HG03460 (cell line): ENCODE measurements around the gene C4orf54.

Experiments
- ATAC-seq: cut with Tn5 transposase; IDR thresholded peaks from one replicate; pipeline ENCODE4 v1.9.1; 2021; ENCODE audit not compliant: unreplicated experiment

The C4orf54 gene

DNA sequence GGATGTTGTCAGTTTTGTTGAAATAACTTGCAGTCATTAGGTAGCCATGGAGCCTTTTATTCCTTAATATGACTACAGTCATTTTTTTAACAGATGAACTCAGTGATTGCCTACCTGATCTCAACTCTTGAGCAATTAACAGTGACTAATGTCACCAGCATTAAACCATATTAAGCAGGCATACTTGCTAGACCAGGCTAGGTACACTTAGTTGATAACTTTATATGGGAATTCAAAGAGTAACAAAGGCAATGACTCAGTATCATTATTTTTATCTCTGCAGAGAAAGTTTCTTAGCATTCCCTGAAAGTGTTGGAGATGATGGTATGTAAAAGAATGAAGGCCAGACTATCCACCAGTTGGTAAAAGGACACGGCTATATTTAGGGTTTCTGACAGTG, at the start of gene C4orf54:
C4orf54 (minus strand) TSS at position 31 of the 400 bp plus-strand sequence. CDS start 3,180 bp downstream, outside the sequence.
- no peak for ATAC-seq

- ATAC-seq = no peak
Observed at GRCh38 chr4:99705891-99706290, 48.3 kb upstream of the C4orf54 start.

- ATAC-seq = no peak
Observed at GRCh38 chr4:99696801-99697200, 39.2 kb upstream of the C4orf54 start.

DNA sequence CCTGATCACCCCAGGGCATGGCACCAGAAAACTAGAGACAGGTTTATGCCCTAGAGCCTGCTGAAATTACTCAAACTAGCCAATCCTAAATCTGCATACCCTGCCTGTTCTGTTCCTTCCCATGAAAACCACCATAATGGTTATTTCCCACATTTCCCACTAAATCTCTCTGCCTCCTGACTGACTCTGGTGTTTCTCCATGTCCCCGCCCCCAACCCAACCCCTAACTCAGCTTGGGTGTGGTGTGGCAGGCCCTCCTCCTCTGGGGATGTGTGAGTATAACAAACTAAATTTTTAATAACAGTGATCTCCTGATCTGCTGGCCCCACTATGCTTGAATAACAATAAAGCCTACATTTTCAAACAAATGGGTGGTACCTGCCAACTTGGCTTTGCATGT, 35.5 kb upstream of the C4orf54 start:
- ATAC-seq = no peak

DNA sequence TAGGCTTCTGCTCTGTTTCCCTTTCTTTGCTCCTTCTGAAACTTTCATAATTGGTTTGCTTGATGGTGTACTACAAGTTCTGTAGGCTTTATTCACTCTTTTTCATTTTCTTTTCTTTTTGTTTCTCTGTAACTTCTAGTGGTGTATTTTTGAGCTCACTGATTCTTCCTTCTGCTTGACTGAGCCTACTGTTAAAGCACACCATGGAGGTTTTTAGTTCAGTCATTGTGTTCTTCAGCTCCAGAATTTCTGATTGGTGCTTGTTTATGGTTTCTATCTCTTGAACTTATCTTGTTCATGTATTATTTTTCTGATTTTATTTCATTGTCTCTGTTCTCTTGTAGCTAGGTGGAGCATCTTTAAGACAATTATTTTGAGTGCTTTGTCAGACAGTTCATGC, 33.4 kb upstream of the C4orf54 start:
- no peak for ATAC-seq

- no peak for ATAC-seq
Observed at GRCh38 chr4:99690472-99690871, 32.8 kb upstream of the C4orf54 start.

- no peak for ATAC-seq
Observed at GRCh38 chr4:99687120-99687519, 29.5 kb upstream of the C4orf54 start.

GRCh38 chr4:99685234-99685633, 27.6 kb upstream of the C4orf54 start:
- no peak for ATAC-seq

- ATAC-seq = no peak
Observed at GRCh38 chr4:99683895-99684294, 26.3 kb upstream of the C4orf54 start.

DNA sequence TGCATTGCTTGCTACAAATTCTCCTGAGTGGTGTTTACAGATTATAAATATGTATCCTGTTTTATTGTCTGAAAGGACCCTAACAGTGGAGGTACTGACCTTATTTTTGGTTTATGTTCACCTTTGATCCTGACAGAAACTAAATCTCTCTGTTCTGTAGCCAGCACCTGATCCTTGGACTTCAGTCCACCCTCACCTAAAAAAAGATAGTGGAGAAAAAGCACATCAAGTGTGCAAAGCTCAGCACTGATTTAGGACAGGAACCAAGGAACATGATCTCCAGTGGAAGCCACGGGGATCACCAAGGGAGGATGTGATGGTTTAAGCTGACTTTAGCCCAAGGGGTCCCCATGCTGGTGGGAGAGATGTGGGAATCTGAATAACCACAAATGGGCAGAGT, 22.3 kb upstream of the C4orf54 start:
- ATAC-seq = no peak

- ATAC-seq = no peak
Observed at GRCh38 chr4:99679204-99679603, 21.6 kb upstream of the C4orf54 start.

DNA sequence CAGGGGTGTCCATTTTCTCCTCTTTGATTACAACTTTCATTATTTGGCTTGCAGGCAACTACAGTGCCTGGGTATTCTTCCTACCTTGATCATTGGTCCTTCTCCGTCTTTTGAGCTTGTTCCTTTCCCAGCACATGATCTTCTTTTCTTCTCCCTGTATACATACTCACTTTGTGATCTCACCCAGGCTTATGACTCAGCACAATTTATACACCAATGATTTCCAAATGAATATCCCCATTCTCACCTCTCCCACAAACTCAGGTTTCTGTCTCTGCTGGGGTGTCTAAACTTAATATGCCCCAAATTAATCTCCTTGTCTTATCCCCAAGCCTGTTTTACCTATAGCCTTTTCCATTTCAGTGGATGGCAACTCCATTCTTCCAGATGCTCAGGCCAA, 19.5 kb upstream of the C4orf54 start:
- ATAC-seq = no peak

DNA sequence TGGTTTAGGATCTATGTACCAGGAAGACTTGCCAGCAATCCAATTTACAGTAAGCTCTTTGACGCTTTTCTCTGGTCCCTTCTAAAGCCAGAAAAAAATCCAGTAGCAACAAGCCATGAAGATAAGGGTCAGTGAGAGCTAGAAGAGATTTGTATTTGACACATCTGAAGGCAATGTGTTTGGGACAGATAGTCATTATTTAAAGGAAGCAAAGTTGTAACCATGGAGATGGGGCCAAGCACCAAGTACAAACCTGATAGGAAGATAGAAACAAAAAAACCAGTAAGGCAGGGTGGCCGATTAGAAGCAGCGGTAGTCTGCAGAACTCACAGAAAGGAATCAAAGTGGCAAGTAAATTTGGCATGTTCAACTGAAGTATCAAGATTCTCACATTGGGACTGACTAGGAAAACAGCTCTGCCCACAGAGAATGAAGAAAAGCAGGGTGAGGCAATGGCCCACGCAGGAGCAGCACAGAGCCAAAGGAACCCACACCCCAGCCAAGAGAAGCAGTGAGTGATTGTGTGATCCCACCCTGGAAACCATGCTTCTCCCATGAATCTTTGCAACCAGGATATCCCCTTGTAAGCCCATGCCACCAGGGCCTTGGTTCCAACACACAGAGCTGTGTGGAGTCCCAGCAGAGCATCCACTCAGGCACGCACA, 12.9 kb upstream of the C4orf54 start:
- ATAC-seq = no peak

DNA sequence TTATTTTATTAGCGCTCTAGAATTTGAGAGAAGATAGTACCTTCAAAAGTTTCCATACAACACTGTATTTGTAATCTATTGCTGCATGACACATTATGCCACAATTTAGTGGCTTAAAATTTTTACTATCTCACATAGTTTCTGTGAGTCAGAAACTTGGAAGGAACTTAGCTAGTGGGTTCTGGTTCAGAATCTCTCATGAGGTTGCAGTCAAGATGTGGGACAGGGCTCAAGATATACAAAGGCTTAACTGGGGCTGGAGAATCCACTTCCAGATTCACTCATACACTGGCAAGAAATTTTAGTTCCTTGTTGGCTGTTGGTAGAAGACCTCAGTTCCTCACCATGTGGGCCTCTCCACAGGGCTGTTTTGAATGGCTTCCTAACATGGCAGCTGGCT, 11.5 kb upstream of the C4orf54 start:
- no peak for ATAC-seq

DNA sequence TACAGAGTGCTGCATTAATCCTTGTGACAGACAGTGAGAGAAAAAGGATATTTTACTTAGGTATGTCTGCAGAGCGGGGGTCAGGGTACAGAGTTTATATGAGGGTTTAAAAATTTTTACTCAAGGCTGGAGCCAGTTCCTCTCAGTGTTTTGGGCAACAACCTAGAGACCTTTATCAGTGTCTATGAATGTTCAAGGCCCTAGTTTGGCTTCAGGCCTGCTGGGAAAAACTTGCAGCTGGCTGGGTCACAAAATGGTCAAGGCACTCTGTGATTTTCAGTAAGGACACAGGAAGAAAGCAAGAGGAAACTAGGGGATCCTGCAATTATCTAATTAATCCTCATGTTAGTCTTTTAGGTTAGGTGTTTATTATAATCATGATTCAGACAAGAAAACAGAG, 10.8 kb upstream of the C4orf54 start:
- ATAC-seq = no peak

DNA sequence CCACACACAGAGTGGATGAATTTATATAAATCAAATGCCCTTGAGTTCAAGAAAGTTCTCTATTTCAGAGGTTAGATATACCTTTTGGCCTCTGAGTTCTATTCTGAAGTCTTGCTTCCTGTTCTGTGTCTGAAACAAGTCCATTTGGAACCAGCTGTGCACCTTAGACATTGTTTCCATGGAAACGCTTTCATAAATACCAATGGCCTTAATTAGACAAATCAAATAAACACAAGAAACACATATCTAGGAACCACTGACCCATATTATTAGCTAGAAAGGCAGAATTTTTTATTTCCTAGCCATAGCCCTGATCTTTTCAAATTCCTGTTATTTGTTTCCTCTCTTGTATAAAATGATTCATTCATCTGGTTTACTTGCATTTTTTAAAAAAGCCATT, 8.4 kb upstream of the C4orf54 start:
- no peak for ATAC-seq

- no peak for ATAC-seq
Observed at GRCh38 chr4:99664716-99665115, 7.1 kb upstream of the C4orf54 start.

DNA sequence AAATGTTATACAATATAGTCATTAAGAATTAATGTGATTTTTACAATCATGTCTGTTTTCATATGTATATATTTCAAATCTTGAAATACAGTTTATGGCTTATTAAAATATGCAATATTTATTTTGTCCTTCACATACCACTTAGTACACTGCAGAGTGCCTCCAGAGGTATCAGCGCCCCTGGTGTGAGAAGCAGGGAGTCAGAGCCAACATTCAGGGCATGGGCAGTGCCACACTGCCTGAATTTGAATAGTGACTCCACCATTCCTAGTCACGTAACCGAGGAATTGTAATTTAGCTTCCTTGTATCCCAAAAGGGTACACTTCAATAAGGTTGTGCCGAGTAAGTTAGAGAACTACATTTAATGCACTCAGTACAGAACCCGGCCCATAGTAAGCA, 4.3 kb upstream of the C4orf54 start:
- no peak for ATAC-seq

- no peak for ATAC-seq
Observed at GRCh38 chr4:99658666-99659065, 1.0 kb upstream of the C4orf54 start.

GRCh38 chr4:99655308-99656081, 2.1 kb downstream of the C4orf54 start:
- no peak for ATAC-seq

GRCh38 chr4:99654361-99654761, 3.3 kb downstream of the C4orf54 start:
- ATAC-seq = no peak

DNA sequence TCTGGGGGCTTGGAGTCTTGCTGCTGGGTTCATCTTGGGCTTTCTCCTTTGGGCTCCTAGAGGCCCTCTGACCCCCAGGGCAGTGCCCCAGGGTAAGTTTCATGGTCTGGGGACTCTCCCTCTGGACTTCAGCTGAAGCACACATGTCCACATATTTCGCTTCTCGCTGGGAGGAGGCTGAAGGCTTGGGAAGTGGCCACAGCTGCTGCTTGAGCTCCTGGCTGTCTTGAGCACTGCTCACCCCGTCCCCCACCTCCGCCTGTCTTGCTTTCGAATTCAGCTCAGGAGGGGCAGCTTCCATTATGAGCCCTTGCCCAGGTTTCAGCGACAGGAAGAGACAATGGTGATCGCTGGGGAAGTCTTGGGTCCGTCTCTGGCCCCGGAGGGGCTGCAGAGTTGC, 3.7 kb downstream of the C4orf54 start:
- ATAC-seq = no peak
